A673 (cell line): ENCODE results near the gene INSR. TPM values are rescaled to one million over a fixed set of nuclear protein-coding genes. Genes with fewer than 3 reads are reported as not detected.

Source experiments
- BruUV-seq: library from RNA; stranded (reverse); fragments of 400-500 nt; replicated peaks from 2 replicates; lab custom pipeline; 2021; lab: Mats Ljungman, UMichigan
- CTCF ChIA-PET: fragments of 300-600 bp; sonication (Branson Sonifier 250); formaldehyde crosslinking; loops from one replicate; lab custom pipeline; 2022; ENCODE audit warnings: antibody characterized with exemption; lab: Charles Lee
- POLR2A ChIA-PET: fragments of 300-600 bp; sonication (Branson Sonifier 250); formaldehyde crosslinking; loops from one replicate; lab custom pipeline; 2022; ENCODE audit warnings: antibody characterized with exemption; ENCODE audit not compliant: low non-redundant PET; lab: Charles Lee
- DNase-seq: peaks from one replicate; pipeline ENCODE4 v3.0.0-alpha.2; 2015; ENCODE audit warnings: low spot score
- H3K27ac ChIP-seq: fragments of 200-600 bp; sonication (generic); 2 replicates; pipeline ENCODE4 v1.5.1; 2016; ENCODE audit warnings: mixed run types, low read depth, mild to moderate bottlenecking, mixed read lengths, antibody characterized with exemption, low read length; ENCODE audit not compliant: poor library complexity, severe bottlenecking
- H3K27me3 ChIP-seq: fragments of 200-600 bp; sonication (generic); replicated peaks from 2 replicates; pipeline ENCODE4 v1.6.1; 2017; ENCODE audit warnings: mixed run types, low read depth, mild to moderate bottlenecking, mixed read lengths, antibody characterized with exemption, low read length; ENCODE audit not compliant: insufficient read depth, poor library complexity
- H3K36me3 ChIP-seq: fragments of 200-600 bp; sonication (generic); 2 replicates; pipeline ENCODE4 v1.6.1; 2016; ENCODE audit warnings: mixed run types, mild to moderate bottlenecking, mixed read lengths, antibody characterized with exemption, low read length; ENCODE audit not compliant: insufficient read depth, poor library complexity, severe bottlenecking
- H3K4me1 ChIP-seq: fragments of 200-600 bp; sonication (generic); 2 replicates; pipeline ENCODE4 v1.6.1; 2017; ENCODE audit warnings: mixed run types, mild to moderate bottlenecking, mixed read lengths, antibody characterized with exemption, low read length; ENCODE audit not compliant: insufficient read depth, poor library complexity, severe bottlenecking
- H3K4me3 ChIP-seq: fragments of 200-600 bp; sonication (generic); 2 replicates; pipeline ENCODE4 v1.5.1; 2016; ENCODE audit warnings: low read depth, mixed run types, mild to moderate bottlenecking, mixed read lengths, low read length; ENCODE audit not compliant: poor library complexity, severe bottlenecking
- H3K9me3 ChIP-seq: fragments of 200-600 bp; sonication (generic); 2 replicates; pipeline ENCODE4 v1.6.1; 2016; ENCODE audit warnings: mixed run types, low read depth, mild to moderate bottlenecking, mixed read lengths, antibody characterized with exemption, low read length; ENCODE audit not compliant: poor library complexity, severe bottlenecking
- EZH2 ChIP-seq: fragments of 200-600 bp; sonication (generic); IDR thresholded peaks from 2 replicates; pipeline ENCODE4 v1.6.1; 2017; ENCODE audit warnings: borderline replicate concordance, low read depth, mild to moderate bottlenecking, mixed read lengths, antibody characterized with exemption, low read length; ENCODE audit not compliant: poor library complexity, severe bottlenecking
- intact Hi-C: fragments of 100-400 bp; cut with micrococcal nuclease; formaldehyde crosslinking; loops from one replicate; pipeline ENCODE4 v1.10.0; 2022; ENCODE audit not compliant: unreplicated experiment
- total RNA-seq: library from RNA; stranded (reverse); gene quantifications from 2 replicates; pipeline ENCODE4 v1.2.3, GENCODE V29; 2021
- TF ChIP-seq, protein P1 (sequence below): fragments of 300-800, 200-600 bp; sonication (generic); conservative IDR thresholded peaks from 2 replicates; pipeline ENCODE4 v1.5.1; 2017; ENCODE audit warnings: low read depth, mild to moderate bottlenecking, antibody characterized with exemption, low read length, moderate library complexity, mixed read lengths

Gene INSR
- total RNA-seq, 1 experiment from 2014 or later: 12.9 TPM

DNA sequence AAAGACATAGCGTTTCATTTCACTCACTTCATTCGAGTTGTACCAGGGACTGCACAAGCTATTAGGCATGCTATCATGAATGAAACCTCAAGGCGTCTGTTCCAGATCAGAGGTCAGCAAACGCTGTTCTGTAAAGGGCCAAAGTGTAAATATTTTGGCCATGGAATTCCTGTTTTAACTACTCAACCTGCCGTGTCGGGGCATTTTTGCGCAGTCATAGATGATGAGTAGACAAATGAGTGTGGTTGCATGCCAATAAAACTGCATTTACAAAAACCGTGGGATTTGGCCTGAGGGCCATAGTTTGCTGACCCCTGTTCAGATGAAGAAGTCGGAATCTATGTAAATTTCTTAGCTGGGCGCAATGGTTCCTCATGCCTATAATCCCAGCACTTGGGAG, 6.5 kb downstream of the INSR start:
- ChIA-PET CTCF (no interaction called here), POLR2A (no interaction called here)
- intact Hi-C loops: no loop called here
- Histone ChIP-seq H3K36me3 (no peaks in the 10 kb centered on the region), H3K9me3 (no peaks in the 10 kb centered on the region), H3K4me1 (no peaks in the 10 kb centered on the region), H3K4me3 (no peak overlapping the region), H3K27me3 (no peaks in the 10 kb centered on the region), H3K27ac (no peak overlapping the region)
- DNase-seq: no peak
- TF ChIP-seq EZH2: no peak
- TF ChIP-seq, protein P1, sequence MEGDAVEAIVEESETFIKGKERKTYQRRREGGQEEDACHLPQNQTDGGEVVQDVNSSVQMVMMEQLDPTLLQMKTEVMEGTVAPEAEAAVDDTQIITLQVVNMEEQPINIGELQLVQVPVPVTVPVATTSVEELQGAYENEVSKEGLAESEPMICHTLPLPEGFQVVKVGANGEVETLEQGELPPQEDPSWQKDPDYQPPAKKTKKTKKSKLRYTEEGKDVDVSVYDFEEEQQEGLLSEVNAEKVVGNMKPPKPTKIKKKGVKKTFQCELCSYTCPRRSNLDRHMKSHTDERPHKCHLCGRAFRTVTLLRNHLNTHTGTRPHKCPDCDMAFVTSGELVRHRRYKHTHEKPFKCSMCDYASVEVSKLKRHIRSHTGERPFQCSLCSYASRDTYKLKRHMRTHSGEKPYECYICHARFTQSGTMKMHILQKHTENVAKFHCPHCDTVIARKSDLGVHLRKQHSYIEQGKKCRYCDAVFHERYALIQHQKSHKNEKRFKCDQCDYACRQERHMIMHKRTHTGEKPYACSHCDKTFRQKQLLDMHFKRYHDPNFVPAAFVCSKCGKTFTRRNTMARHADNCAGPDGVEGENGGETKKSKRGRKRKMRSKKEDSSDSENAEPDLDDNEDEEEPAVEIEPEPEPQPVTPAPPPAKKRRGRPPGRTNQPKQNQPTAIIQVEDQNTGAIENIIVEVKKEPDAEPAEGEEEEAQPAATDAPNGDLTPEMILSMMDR: no peak
- no TSS peak for BruUV-seq

DNA sequence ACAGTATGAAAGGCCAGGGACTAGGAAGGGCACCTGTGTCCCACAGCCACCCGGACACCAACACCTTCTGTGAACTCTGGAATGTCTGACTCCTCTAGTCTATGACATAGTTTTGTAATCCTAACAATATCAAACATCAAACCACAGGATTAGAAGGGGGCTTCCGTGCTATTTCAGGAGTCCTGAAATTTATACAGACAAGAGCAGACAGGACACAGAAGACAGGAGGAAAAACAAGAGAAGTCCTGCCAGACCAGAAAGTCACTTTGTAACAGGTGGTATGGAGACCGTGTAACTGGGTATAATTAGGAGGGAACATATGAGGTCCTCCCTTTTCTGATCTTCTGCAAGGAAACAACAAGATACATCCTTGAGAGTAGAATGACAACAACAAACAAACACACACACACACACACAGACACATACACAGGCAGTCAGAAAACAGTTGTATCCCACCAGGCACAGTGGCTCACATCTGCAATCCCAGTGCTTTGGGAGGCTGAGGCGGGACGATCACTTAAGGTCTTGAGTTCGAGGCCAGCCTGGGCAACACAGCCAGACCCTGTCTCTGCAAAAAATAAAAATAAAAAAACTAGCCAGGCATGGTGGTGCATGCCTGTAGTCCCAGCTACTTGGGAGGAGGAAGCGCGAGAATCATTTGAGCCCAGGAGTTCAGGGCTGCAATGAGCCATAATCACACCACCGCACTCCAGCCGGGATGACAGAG, 13.1 kb downstream of the INSR start:
- intact Hi-C loops: no loop called here
- TF ChIP-seq, protein P1: no peak
- no peak for TF ChIP-seq EZH2
- no TSS peak for BruUV-seq

DNA sequence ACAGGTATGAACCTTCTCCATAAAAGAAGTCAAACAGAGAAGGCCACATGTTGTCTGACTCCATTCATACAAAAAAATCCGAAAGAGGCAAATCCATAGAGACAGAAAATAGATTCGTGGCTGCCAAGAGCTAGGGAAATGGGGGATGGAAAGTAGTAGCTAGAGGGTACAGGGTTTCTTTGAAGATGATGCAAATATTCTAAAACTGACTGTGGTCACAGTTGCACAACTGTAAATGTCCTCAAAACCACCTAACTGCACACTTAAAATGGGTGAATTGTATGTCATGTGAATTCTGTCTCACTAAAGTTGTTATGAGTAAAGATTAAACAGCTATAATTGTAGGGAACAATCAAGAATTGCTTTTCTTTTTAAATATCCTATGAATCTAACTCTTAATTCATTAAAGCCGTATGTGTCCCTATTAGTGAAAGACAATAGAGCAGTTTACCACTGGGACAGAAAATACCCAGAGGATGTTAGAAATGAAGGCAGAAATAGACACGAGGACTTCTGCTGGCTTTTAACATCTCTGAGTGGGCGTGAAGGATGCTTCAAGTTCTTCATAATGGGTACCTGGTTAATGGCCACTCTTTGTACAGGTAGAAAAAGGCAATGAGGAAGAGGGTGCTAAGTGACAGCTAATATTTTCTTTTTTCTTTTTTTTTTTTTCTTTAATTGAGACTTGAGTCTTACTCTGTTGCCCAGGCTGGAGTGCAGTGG, 21.2 kb downstream of the INSR start:
- intact Hi-C loops: no loop called here
- no peak for DNase-seq
- H3K36me3 ChIP-seq: no peaks in the 10 kb centered on the region
- no peaks in the 10 kb centered on the region for H3K9me3 ChIP-seq
- ChIA-PET CTCF (no interaction called here), POLR2A (no interaction called here)
- H3K27me3 ChIP-seq: no peaks in the 10 kb centered on the region
- H3K27ac ChIP-seq: no peak overlapping the region
- BruUV-seq: no TSS peak
- H3K4me3 ChIP-seq: no peak overlapping the region
- H3K4me1 ChIP-seq: no peaks in the 10 kb centered on the region
- TF ChIP-seq, protein P1: no peak
- no peak for TF ChIP-seq EZH2

More for the DNA sequence above, 13.1 kb downstream of the INSR start:
- no peak for DNase-seq
- Histone ChIP-seq H3K27me3 (no peaks in the 10 kb centered on the region), H3K9me3 (no peaks in the 10 kb centered on the region), H3K4me1 (no peaks in the 10 kb centered on the region), H3K4me3 (no peak overlapping the region), H3K27ac (no peak overlapping the region), H3K36me3 (no peaks in the 10 kb centered on the region)
- POLR2A ChIA-PET: no interaction called here
- CTCF ChIA-PET: no interaction called here
